Esophagus muscularis mucosa (tissue), 3 donors: ENCODE results near the gene SYNGR4.

Source experiments
- POLR2A ChIP-seq: fragments of 450-650 bp; IDR thresholded peaks from one replicate; pipeline ENCODE4 v1.6.1; 2017; ENCODE audit warnings: antibody characterized with exemption, moderate library complexity, mild to moderate bottlenecking, low read depth
- TF ChIP-seq, protein P1 (sequence below), 3 experiments: fragments of 200-600 bp in 2 of 3; fragments of 450-650 bp in 1 of 3; sonication (generic) in 2 of 3; IDR thresholded peaks; one replicate each; pipeline ENCODE4 v1.5.1; 2017 to 2019; ENCODE audit warnings: antibody characterized with exemption in 3 of 3, mild to moderate bottlenecking in 2 of 3, moderate library complexity in 1 of 3

DNA sequence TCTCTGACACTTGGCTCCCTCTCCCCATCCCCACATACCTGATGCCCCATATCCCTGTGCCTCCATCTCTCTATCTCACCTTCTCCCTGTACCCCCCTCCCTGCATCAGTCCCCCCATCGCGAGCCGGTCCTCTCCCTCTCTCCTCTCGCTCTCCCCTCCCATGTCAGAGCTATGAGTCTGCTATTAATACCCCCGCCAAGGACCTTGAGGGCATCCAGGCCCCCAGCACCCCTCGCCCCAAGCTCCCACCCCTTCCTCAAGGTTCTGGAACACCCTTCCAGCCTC, 30.9 kb downstream of the SYNGR4 start:
- TF ChIP-seq, protein P1, sequence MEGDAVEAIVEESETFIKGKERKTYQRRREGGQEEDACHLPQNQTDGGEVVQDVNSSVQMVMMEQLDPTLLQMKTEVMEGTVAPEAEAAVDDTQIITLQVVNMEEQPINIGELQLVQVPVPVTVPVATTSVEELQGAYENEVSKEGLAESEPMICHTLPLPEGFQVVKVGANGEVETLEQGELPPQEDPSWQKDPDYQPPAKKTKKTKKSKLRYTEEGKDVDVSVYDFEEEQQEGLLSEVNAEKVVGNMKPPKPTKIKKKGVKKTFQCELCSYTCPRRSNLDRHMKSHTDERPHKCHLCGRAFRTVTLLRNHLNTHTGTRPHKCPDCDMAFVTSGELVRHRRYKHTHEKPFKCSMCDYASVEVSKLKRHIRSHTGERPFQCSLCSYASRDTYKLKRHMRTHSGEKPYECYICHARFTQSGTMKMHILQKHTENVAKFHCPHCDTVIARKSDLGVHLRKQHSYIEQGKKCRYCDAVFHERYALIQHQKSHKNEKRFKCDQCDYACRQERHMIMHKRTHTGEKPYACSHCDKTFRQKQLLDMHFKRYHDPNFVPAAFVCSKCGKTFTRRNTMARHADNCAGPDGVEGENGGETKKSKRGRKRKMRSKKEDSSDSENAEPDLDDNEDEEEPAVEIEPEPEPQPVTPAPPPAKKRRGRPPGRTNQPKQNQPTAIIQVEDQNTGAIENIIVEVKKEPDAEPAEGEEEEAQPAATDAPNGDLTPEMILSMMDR (IDR thresholded peaks at IDR 0.05), result no peak
- no peak for TF ChIP-seq POLR2A
